ENCODE data around the gene TCEAL3.

DNA sequence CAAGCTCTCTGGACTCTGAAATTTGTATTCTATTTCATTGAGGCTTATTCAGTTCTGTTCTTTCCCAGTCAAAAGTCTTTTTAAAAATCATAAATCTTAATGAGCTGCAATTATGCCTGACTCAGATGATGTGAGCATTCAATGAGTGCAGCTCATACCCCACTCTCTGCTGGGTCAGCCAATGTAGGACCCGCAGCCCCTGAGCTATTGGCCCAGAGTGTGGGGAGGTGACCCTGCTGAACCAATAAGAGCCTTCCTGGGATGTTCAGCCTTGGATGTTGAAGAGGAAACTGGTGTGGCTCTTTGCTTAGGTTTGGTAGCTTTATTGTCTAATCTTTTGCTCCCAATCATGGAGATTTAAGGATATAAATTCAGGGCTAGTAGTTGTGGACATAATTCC lies 34.6 kb upstream of the TCEAL3 start:
- TF ChIP-seq POLR2AphosphoS5 (IDR thresholded peaks at IDR 0.05) = no peak
- TF ChIP-seq, protein P1, sequence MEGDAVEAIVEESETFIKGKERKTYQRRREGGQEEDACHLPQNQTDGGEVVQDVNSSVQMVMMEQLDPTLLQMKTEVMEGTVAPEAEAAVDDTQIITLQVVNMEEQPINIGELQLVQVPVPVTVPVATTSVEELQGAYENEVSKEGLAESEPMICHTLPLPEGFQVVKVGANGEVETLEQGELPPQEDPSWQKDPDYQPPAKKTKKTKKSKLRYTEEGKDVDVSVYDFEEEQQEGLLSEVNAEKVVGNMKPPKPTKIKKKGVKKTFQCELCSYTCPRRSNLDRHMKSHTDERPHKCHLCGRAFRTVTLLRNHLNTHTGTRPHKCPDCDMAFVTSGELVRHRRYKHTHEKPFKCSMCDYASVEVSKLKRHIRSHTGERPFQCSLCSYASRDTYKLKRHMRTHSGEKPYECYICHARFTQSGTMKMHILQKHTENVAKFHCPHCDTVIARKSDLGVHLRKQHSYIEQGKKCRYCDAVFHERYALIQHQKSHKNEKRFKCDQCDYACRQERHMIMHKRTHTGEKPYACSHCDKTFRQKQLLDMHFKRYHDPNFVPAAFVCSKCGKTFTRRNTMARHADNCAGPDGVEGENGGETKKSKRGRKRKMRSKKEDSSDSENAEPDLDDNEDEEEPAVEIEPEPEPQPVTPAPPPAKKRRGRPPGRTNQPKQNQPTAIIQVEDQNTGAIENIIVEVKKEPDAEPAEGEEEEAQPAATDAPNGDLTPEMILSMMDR (IDR thresholded peaks at IDR 0.05) = no peak
- no peak for TF ChIP-seq POLR2A (IDR thresholded peaks at IDR 0.05)
